Measurements from ENCODE around the gene GRWD1. TPM values are rescaled to one million over a fixed set of nuclear protein-coding genes. Genes with fewer than 3 reads are reported as not detected.

GRWD1 gene
- total and polyA plus RNA-seq, 2 of the 8 experiments (the other 6 are each of a cell fraction or from before 2014, with no cell fraction given), result 36.9 to 61.9 TPM

- Histone ChIP-seq H2BK5ac (ENCODE audit: low read depth, low read length) (peak overlapping the region; percentile 81), H3K14ac (ENCODE audit: insufficient read length) (no peak overlapping the region), H3K79me1 (ENCODE audit: low read depth, low read length) (no peaks in the 10 kb centered on the region), H3K4me2 (ENCODE audit: insufficient read depth in 1 of 2, low read depth in 2 of 2, low read length in 2 of 2) (peak overlapping the region; percentile 61 to 91), H3K23me2 (ENCODE audit: low read depth, low read length) (peaks cover 6% of the 10 kb centered on the region; the same call in 1 of the 2 replicates), H3K27ac (ENCODE audit: low read depth, low read length) (peak overlapping the region; percentile 80; the same call in 1 of the 2 replicates), H3K9ac (replicated peaks in 1 of 4; ENCODE audit: extremely low read depth in 1 of 4, low read depth in 3 of 4, low read length in 3 of 4) (peak overlapping the region; percentile 64 to 87 (median 74)), H4K20me1 (replicated peaks in 1 of 2; ENCODE audit: control insufficient read depth in 1 of 2, insufficient read depth in 2 of 2, low read length in 2 of 2) (peaks cover 0 to 4% of the 10 kb centered on the region in 2 experiments), H2BK12ac (ENCODE audit: low read depth, low read length) (no peak overlapping the region; the same call in 1 of the 2 replicates), H3K4ac (replicated peaks; ENCODE audit: insufficient read length, low read depth, low read length) (no peak overlapping the region), H3K56ac (replicated peaks; ENCODE audit: insufficient read length, low read depth, low read length) (no peak overlapping the region), H3K36me3 (ENCODE audit: control insufficient read depth in 2 of 4, insufficient read depth in 4 of 4, low read length in 3 of 4) (no peaks in the 10 kb centered on the region), H3K27me3 (replicated peaks in 1 of 4; ENCODE audit: control insufficient read depth in 3 of 4, extremely low read depth in 1 of 4, insufficient read depth in 3 of 4, low read length in 3 of 4) (peaks cover 0 to 3% (median 0%) of the 10 kb centered on the region in 4 experiments; a peak in 3 of 7 replicates), H3K4me1 (replicated peaks in 1 of 4; ENCODE audit: control insufficient read depth in 3 of 4, insufficient read depth in 4 of 4, low read length in 3 of 4) (peaks cover 0 to 21% (median 15%) of the 10 kb centered on the region in 4 experiments; a peak in 6 of 7 replicates), H3K23ac (ENCODE audit: insufficient read length) (no peak overlapping the region), H4K91ac (replicated peaks; ENCODE audit: insufficient read length, low read length) (no peak overlapping the region), H2BK15ac (ENCODE audit: low read length) (no peak overlapping the region), H2AK5ac (ENCODE audit: low read depth, low read length) (no peak overlapping the region), H2BK20ac (ENCODE audit: low read length) (no peak overlapping the region), H3K18ac (ENCODE audit: extremely low read depth, low read length) (peak overlapping the region; percentile 90), H3K4me3 (ENCODE audit: extremely low read depth in 1 of 4, insufficient read depth in 2 of 4, low read depth in 3 of 4, low read length in 4 of 4) (peak overlapping the region; percentile 58 to 80 (median 66)), H2AFZ (ENCODE audit: low read length) (peak overlapping the region; percentile 45; the same call in 1 of the 2 replicates), H4K8ac (ENCODE audit: extremely low read depth, insufficient read depth, low read length) (peak overlapping the region; percentile 89; the same call in 1 of the 2 replicates), H2BK120ac (replicated peaks; ENCODE audit: low read depth, low read length) (no peak overlapping the region), H3K9me3 (ENCODE audit: insufficient read depth in 2 of 2, low read depth in 1 of 2, low read length in 1 of 2) (no peaks in the 10 kb centered on the region), H4K5ac (ENCODE audit: insufficient read length, low read depth, low read length) (peak overlapping the region; percentile 51), H3K79me2 (ENCODE audit: control insufficient read depth in 1 of 2, insufficient read depth in 2 of 2, low read length in 2 of 2) (no peaks in the 10 kb centered on the region)
- 3% methylated on average over 17 of the region's 47 CpGs; no CpG with 5 or more reads in 1 of the 2 experiments for WGBS, 2 experiments (ENCODE audit: extremely low coverage in 1 of 2, insufficient coverage in 1 of 2, insufficient read length in 1 of 2, insufficient replicate concordance in 2 of 2, low coverage in 1 of 2, low lambda C conversion rate in 2 of 2, missing lambda C conversion rate in 1 of 2)
- no peak for FAIRE-seq
- peak; percentile 95 to 98 for DNase-seq (ENCODE audit: low read depth in 1 of 2, low spot score in 2 of 2)
- CTCF ChIA-PET (ENCODE audit: partially characterized antibody), result interaction anchor here (0.7 to 1.5 kb wide), 6 partner anchors 12 to 101 kb away, joined by 3 to 4 read pairs (median 3); partner anchors contain the start of gene KDELR1
- POLR2A ChIA-PET (ENCODE audit: partially characterized antibody), result interaction anchor here (0.6 to 14.8 kb wide), 12 partner anchors 12 to 1892 kb away, joined by 3 to 176 read pairs (median 4); partner anchors contain the start of genes KDELR1, RPL18 and SPHK2
- TF ChIP-seq PHF8 (conservative IDR thresholded peaks at IDR 0.05; ENCODE audit: low read depth, low read length) (no peak), EZH2 (IDR thresholded peaks at IDR 0.05; ENCODE audit: low read depth, low read length, severe bottlenecking) (no peak), MAFK (IDR thresholded peaks at IDR 0.05; ENCODE audit: low read depth, low read length) (no peak), FOSL1 (IDR thresholded peaks at IDR 0.05; ENCODE audit: insufficient read depth, low read depth, low read length) (no peak), RBBP5 (IDR thresholded peaks at IDR 0.05; ENCODE audit: borderline replicate concordance, low read depth, low read length) (no peak), KDM4A (IDR thresholded peaks at IDR 0.05; ENCODE audit: low read depth, low read length, severe bottlenecking) (peak; percentile 15), SRF (IDR thresholded peaks at IDR 0.05; ENCODE audit: low read depth, low read length) (no peak), MAX (IDR thresholded peaks at IDR 0.05) (peak; percentile 46; the same call in 1 of the 2 replicates)
Observed at GRCh38 chr19:48492925-48493717, 47.3 kb downstream of the GRWD1 start.
